Activated naive CD4-positive, alpha-beta T cell treated with anti-CD3 and anti-CD28 coated beads, Interleukin-2, amount 50 U/mL, for 24 hours (primary cell): Measurements from ENCODE around the gene HACD2.
A peak's percentile ranks its signal among the peaks of the same experiment; 100 is the strongest.

ENCODE experiments used
- H3K27ac Mint-ChIP-seq: one replicate; pipeline ENCODE4 v1.8.0; 2021; ENCODE audit warnings: mild to moderate bottlenecking, mixed read lengths
- H3K27me3 Mint-ChIP-seq: one replicate; pipeline ENCODE4 v1.8.0; 2021; ENCODE audit warnings: mixed read lengths
- H3K36me3 Mint-ChIP-seq: one replicate; pipeline ENCODE4 v1.8.0; 2021; ENCODE audit warnings: mixed read lengths
- H3K4me1 Mint-ChIP-seq: one replicate; pipeline ENCODE4 v1.8.0; 2021; ENCODE audit warnings: mixed read lengths
- H3K4me3 Mint-ChIP-seq: one replicate; pipeline ENCODE4 v1.8.0; 2021; ENCODE audit warnings: mild to moderate bottlenecking, mixed read lengths
- H3K9me3 Mint-ChIP-seq: one replicate; pipeline ENCODE4 v1.8.0; 2021; ENCODE audit warnings: mixed read lengths

Gene HACD2

GRCh38 chr3:123584988-123585937, at the start of gene HACD2:
HACD2 (minus strand) TSS chr3:123585053; CDS start chr3:123585027, 26 bp downstream.
- H3K27me3 Mint-ChIP-seq, result no peaks in the 10 kb centered on the region
- no peak within 1 kb of the TSS for H3K4me3 Mint-ChIP-seq
- peaks cover 12% of the 10 kb centered on the region for H3K36me3 Mint-ChIP-seq
- H3K27ac Mint-ChIP-seq, result peak within 1 kb of the TSS; percentile 88
- no peaks in the 10 kb centered on the region for H3K9me3 Mint-ChIP-seq
- peaks cover 30% of the 10 kb centered on the region for H3K4me1 Mint-ChIP-seq

- Mint-ChIP-seq H3K4me3 (no peak overlapping the region), H3K36me3 (peaks cover 6% of the 10 kb centered on the region), H3K9me3 (no peaks in the 10 kb centered on the region), H3K4me1 (no peaks in the 10 kb centered on the region), H3K27ac (no peak overlapping the region), H3K27me3 (no peaks in the 10 kb centered on the region)
Observed at GRCh38 chr3:123634149-123635051, 49.5 kb upstream of the HACD2 start.

- H3K36me3 Mint-ChIP-seq, result peaks cover 6% of the 10 kb centered on the region
Observed at GRCh38 chr3:123633530-123633929, 48.7 kb upstream of the HACD2 start.

GRCh38 chr3:123632161-123632655, 47.4 kb upstream of the HACD2 start:
- no peak overlapping the region for H3K4me3 Mint-ChIP-seq
- no peak overlapping the region for H3K27ac Mint-ChIP-seq

More at GRCh38 chr3:123633530-123633929, 48.7 kb upstream of the HACD2 start:
- H3K27me3 Mint-ChIP-seq, result peaks cover under 1% of the 10 kb centered on the region
- H3K4me1 Mint-ChIP-seq, result no peaks in the 10 kb centered on the region
- H3K4me3 Mint-ChIP-seq, result no peak overlapping the region
- H3K9me3 Mint-ChIP-seq, result no peaks in the 10 kb centered on the region
- no peak overlapping the region for H3K27ac Mint-ChIP-seq

DNA sequence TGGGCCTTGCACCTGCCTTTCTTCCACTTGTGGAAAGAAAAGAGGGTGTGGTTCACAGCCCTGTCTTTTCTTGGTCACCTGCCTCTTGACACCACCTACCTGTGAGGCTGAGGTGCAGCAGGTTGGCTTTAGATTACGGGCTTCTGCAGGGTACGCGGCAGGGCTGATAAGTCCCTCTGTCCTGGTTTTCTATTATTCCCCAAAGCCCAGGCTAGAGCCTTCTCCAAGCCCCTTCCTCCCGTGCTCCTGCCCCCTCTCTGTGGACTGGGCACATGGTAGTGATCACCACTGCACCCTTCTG, 44.8 kb upstream of the HACD2 start:
- peaks cover 3% of the 10 kb centered on the region for H3K27me3 Mint-ChIP-seq
- no peaks in the 10 kb centered on the region for H3K4me1 Mint-ChIP-seq
- no peaks in the 10 kb centered on the region for H3K9me3 Mint-ChIP-seq
- no peak overlapping the region for H3K4me3 Mint-ChIP-seq
- no peak overlapping the region for H3K27ac Mint-ChIP-seq
- peaks cover 6% of the 10 kb centered on the region for H3K36me3 Mint-ChIP-seq

More at GRCh38 chr3:123632161-123632655, 47.4 kb upstream of the HACD2 start:
- no peaks in the 10 kb centered on the region for H3K4me1 Mint-ChIP-seq
- no peaks in the 10 kb centered on the region for H3K9me3 Mint-ChIP-seq
- peaks cover 3% of the 10 kb centered on the region for H3K27me3 Mint-ChIP-seq
- peaks cover 6% of the 10 kb centered on the region for H3K36me3 Mint-ChIP-seq

GRCh38 chr3:123628996-123629746, 44.3 kb upstream of the HACD2 start:
- H3K9me3 Mint-ChIP-seq, result no peaks in the 10 kb centered on the region
- H3K27ac Mint-ChIP-seq, result no peak overlapping the region
- peaks cover 3% of the 10 kb centered on the region for H3K27me3 Mint-ChIP-seq
- H3K36me3 Mint-ChIP-seq, result peaks cover 6% of the 10 kb centered on the region
- H3K4me3 Mint-ChIP-seq, result no peak overlapping the region
- H3K4me1 Mint-ChIP-seq, result no peaks in the 10 kb centered on the region

DNA sequence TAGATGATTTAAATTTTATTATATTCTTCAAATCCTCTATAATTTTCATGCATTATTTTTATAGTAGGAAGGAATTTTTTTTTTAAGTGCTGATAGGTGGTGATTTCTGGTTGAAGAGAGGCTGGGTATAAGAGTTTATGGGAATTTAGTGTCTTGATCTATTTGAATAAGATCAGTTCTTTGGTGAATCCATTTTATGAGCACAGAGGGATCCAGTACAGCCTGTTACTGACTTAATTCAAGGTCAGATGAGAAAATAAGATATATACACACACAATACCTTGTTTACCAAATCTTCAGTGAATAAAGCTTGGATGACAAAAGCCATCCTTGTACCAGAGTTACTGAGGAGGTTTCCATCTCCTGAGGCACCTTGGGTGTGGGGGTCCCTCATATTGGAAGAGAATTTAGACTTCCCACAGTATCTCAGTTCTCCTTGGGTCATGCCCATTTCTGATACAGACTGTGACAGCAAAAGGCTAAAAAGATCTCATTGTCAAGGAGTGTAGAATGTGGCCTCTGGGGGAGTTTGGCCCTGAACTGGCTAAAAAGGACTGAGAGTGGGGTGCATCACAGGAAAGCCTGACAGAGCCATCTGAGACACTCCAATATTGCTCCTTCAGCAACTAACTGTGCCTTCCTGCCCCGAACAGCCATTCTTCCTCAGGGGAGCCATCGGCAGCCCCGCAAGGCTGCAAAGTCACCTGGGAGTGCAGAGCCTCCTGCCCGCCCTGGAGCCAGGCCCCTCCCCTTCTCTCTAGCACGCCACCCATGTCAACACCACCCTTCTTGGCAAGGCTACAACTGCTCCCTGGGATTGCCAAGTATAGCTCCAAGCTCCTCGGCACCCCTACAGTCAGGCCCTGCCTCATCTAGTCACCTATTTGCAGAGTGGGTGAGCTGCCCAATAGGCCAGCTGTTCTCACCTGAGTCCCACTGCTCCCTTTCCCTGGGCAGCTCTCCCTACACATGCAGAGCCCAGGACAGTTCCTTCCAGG, 43.1 kb upstream of the HACD2 start:
- Mint-ChIP-seq H3K4me1 (no peaks in the 10 kb centered on the region), H3K9me3 (no peaks in the 10 kb centered on the region), H3K27me3 (peaks cover 3% of the 10 kb centered on the region), H3K27ac (no peak overlapping the region), H3K4me3 (no peak overlapping the region), H3K36me3 (peaks cover 3% of the 10 kb centered on the region)

DNA sequence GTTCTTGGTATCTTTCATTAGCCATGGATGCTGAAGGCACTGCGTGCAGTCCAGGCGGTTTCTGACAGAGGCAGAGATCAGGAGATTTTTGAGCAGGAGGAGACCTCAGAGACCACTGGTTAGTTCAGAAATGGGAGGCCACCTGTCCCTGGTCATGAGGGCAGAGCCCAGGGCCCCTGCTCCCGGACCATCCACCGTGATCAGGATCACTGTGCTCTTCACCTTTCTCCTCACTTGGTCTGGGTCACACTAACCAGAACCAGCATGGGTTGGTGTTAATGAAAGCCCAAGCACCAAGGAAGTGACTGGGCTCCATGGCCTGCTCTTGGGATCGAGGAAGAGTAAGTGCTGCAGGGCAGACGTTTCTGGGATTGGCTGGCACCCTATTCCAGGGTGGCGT, 42.0 kb upstream of the HACD2 start:
- Mint-ChIP-seq H3K27me3 (peaks cover 3% of the 10 kb centered on the region), H3K9me3 (no peaks in the 10 kb centered on the region), H3K36me3 (peaks cover 3% of the 10 kb centered on the region), H3K4me1 (no peaks in the 10 kb centered on the region), H3K27ac (no peak overlapping the region), H3K4me3 (no peak overlapping the region)

GRCh38 chr3:123624302-123624701, 39.4 kb upstream of the HACD2 start:
- Mint-ChIP-seq H3K27me3 (peaks cover 3% of the 10 kb centered on the region), H3K36me3 (no peaks in the 10 kb centered on the region), H3K9me3 (no peaks in the 10 kb centered on the region), H3K4me3 (no peak overlapping the region), H3K4me1 (no peaks in the 10 kb centered on the region), H3K27ac (no peak overlapping the region)

GRCh38 chr3:123623346-123623880, 38.6 kb upstream of the HACD2 start:
- Mint-ChIP-seq H3K27ac (no peak overlapping the region), H3K4me3 (no peak overlapping the region), H3K27me3 (peaks cover 2% of the 10 kb centered on the region), H3K4me1 (no peaks in the 10 kb centered on the region), H3K9me3 (no peaks in the 10 kb centered on the region), H3K36me3 (no peaks in the 10 kb centered on the region)

- Mint-ChIP-seq H3K4me3 (no peak overlapping the region), H3K4me1 (no peaks in the 10 kb centered on the region), H3K27me3 (no peaks in the 10 kb centered on the region), H3K36me3 (no peaks in the 10 kb centered on the region), H3K9me3 (no peaks in the 10 kb centered on the region), H3K27ac (no peak overlapping the region)
Observed at GRCh38 chr3:123622766-123623165, 37.9 kb upstream of the HACD2 start.

DNA sequence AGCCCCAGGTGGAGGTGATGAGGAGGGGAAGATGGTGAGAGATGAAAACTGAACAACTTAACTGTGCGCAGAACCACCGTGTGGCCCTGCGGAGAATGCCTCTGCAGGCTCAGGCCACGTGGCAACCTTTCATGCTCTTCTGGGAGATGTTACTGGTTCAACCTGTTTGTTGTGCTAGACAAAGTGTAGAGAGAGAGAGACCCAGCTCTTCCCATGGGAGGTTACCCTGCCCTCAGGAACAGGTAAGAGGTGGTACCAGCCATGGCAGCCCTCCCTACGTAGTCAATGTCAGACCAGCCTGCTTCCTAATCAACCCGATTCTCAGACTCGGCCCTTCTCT, 37.0 kb upstream of the HACD2 start:
- H3K4me3 Mint-ChIP-seq, result no peak overlapping the region
- H3K9me3 Mint-ChIP-seq, result no peaks in the 10 kb centered on the region
- H3K27ac Mint-ChIP-seq, result no peak overlapping the region
- H3K27me3 Mint-ChIP-seq, result no peaks in the 10 kb centered on the region
- no peaks in the 10 kb centered on the region for H3K4me1 Mint-ChIP-seq
- H3K36me3 Mint-ChIP-seq, result no peaks in the 10 kb centered on the region

GRCh38 chr3:123621186-123621849, 36.5 kb upstream of the HACD2 start:
- H3K9me3 Mint-ChIP-seq, result no peaks in the 10 kb centered on the region
- H3K36me3 Mint-ChIP-seq, result no peaks in the 10 kb centered on the region
- no peaks in the 10 kb centered on the region for H3K27me3 Mint-ChIP-seq
- H3K4me3 Mint-ChIP-seq, result no peak overlapping the region
- H3K27ac Mint-ChIP-seq, result no peak overlapping the region
- H3K4me1 Mint-ChIP-seq, result no peaks in the 10 kb centered on the region

DNA sequence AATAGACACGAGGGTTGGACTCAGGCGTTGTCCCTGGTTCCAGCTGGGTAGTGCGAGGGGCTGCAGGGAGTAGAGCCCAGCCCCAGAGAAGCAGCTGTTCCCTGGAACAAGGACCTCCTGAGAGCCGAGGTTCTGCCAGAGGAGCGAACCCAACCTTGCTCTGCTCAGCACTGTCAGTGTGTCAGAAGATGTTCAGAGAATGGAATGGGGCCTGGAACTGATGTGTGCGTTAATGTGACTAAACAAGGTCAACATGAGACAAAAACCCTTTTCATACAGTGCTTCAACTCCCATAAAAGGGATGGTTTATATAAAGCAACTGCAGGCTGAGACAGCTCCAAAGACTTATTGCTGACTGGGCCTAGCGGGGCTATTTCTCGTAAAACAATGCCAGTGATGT, 35.5 kb upstream of the HACD2 start:
- Mint-ChIP-seq H3K27me3 (no peaks in the 10 kb centered on the region), H3K9me3 (no peaks in the 10 kb centered on the region), H3K27ac (no peak overlapping the region), H3K36me3 (no peaks in the 10 kb centered on the region), H3K4me1 (no peaks in the 10 kb centered on the region), H3K4me3 (no peak overlapping the region)
